ENCODE measurements around the gene LY6G6F.
"Not testable (repeated sequence)": the region's sequence is repeated elsewhere in the genome, so short reads cannot be mapped to it uniquely, and the experiment has no call there.

Gene LY6G6F

GRCh38 chr6:31701666-31702404 lies 4.8 kb upstream of the LY6G6F start:
- peak overlapping the region; percentile 71 for H3K4me3 ChIP-seq (ENCODE audit: low read depth, low read length)

- H3K4me3 ChIP-seq (ENCODE audit: low read depth, low read length) = peak overlapping the region; percentile 71
Observed at GRCh38 chr6:31702405-31702818, 4.3 kb upstream of the LY6G6F start.

GRCh38 chr6:31702819-31703716 lies 3.6 kb upstream of the LY6G6F start, which contains the start of gene ABHD16A:
ABHD16A (minus strand) TSS chr6:31703324; CDS start chr6:31703281, 43 bp downstream.
- peak within 1 kb of the TSS; percentile 71 for H3K4me3 ChIP-seq (ENCODE audit: low read depth, low read length)

GRCh38 chr6:31705931-31706330 lies 735 bp upstream of the LY6G6F start:
- H3K4me3 ChIP-seq (ENCODE audit: low read depth, low read length) = no peak overlapping the region

- no peak overlapping the region for H3K4me3 ChIP-seq (ENCODE audit: low read depth, low read length)
Observed at GRCh38 chr6:31707701-31708100, 1.0 kb downstream of the LY6G6F start.

- H3K4me3 ChIP-seq (ENCODE audit: low read depth, low read length) = no peak overlapping the region
Observed at GRCh38 chr6:31708224-31708623, 1.6 kb downstream of the LY6G6F start.

GRCh38 chr6:31709157-31709556 lies 2.5 kb downstream of the LY6G6F start:
- H3K4me3 ChIP-seq (ENCODE audit: low read depth, low read length) = not testable (repeated sequence)

- H3K4me3 ChIP-seq (ENCODE audit: low read depth, low read length) = no peak overlapping the region
Observed at GRCh38 chr6:31710523-31711219, 4.0 kb downstream of the LY6G6F start.

- no peak overlapping the region for H3K4me3 ChIP-seq (ENCODE audit: low read depth, low read length)
Observed at GRCh38 chr6:31711233-31711632, 4.6 kb downstream of the LY6G6F start.

GRCh38 chr6:31712296-31712695 lies 5.6 kb downstream of the LY6G6F start:
- H3K4me3 ChIP-seq (ENCODE audit: low read depth, low read length) = no peak overlapping the region

GRCh38 chr6:31713465-31713864 lies 6.8 kb downstream of the LY6G6F start:
- no peak overlapping the region for H3K4me3 ChIP-seq (ENCODE audit: low read depth, low read length)

- H3K4me3 ChIP-seq (ENCODE audit: low read depth, low read length) = no peak overlapping the region
Observed at GRCh38 chr6:31713991-31714684, 7.5 kb downstream of the LY6G6F start.

- no peak within 1 kb of the TSS for H3K4me3 ChIP-seq (ENCODE audit: low read depth, low read length)
Observed at GRCh38 chr6:31715022-31715958, 8.6 kb downstream of the LY6G6F start, which contains the start of gene LY6G6D. LY6G6D (plus strand) TSS chr6:31715348; CDS start chr6:31715356, 8 bp downstream.

- no peak overlapping the region for H3K4me3 ChIP-seq (ENCODE audit: low read depth, low read length)
Observed at GRCh38 chr6:31717499-31718222, 11.0 kb downstream of the LY6G6F start.

- no peak overlapping the region for H3K4me3 ChIP-seq (ENCODE audit: low read depth, low read length)
Observed at GRCh38 chr6:31718265-31718664, 11.6 kb downstream of the LY6G6F start.

- no peak overlapping the region for H3K4me3 ChIP-seq (ENCODE audit: low read depth, low read length)
Observed at GRCh38 chr6:31719001-31719400, 12.3 kb downstream of the LY6G6F start.

- no peak overlapping the region for H3K4me3 ChIP-seq (ENCODE audit: low read depth, low read length)
Observed at GRCh38 chr6:31720196-31720770, 13.6 kb downstream of the LY6G6F start.

- no peak within 1 kb of the TSS for H3K4me3 ChIP-seq (ENCODE audit: low read depth, low read length)
Observed at GRCh38 chr6:31721351-31722020, 14.8 kb downstream of the LY6G6F start, which contains the start of gene LY6G6C. LY6G6C (minus strand) TSS chr6:31721746; CDS start chr6:31721679, 67 bp downstream.
